ENCODE data around the gene ANKRD13B.

Gene ANKRD13B

GRCh38 chr17:29581583-29582253 lies 11.2 kb upstream of the ANKRD13B start:
- DNase-seq (ENCODE audit: low spot score) = no peak

GRCh38 chr17:29582254-29582765 lies 10.6 kb upstream of the ANKRD13B start:
- DNase-seq (ENCODE audit: low spot score) = no peak

GRCh38 chr17:29582772-29583171 lies 10.2 kb upstream of the ANKRD13B start:
- DNase-seq (ENCODE audit: low spot score) = no peak

- no peak for DNase-seq (ENCODE audit: low spot score)
These were observed 9.3 kb upstream of the ANKRD13B start for GRCh38 chr17:29583324-29584248.

- no peak for DNase-seq (ENCODE audit: low spot score)
These were observed 8.4 kb upstream of the ANKRD13B start for GRCh38 chr17:29584452-29585079.

GRCh38 chr17:29585080-29585751 lies 7.7 kb upstream of the ANKRD13B start:
- DNase-seq (ENCODE audit: low spot score) = no peak

- no peak for DNase-seq (ENCODE audit: low spot score)
These were observed 6.1 kb upstream of the ANKRD13B start for GRCh38 chr17:29586676-29587469.

- DNase-seq (ENCODE audit: low spot score) = no peak
These were observed 5.3 kb upstream of the ANKRD13B start for GRCh38 chr17:29587591-29587990.

- DNase-seq (ENCODE audit: low spot score) = no peak
These were observed 4.8 kb upstream of the ANKRD13B start for GRCh38 chr17:29588017-29588561.

- DNase-seq (ENCODE audit: low spot score) = peak; percentile 65
These were observed 4.1 kb upstream of the ANKRD13B start for GRCh38 chr17:29588562-29589411.

GRCh38 chr17:29589524-29590410 lies 3.2 kb upstream of the ANKRD13B start, which contains the start of gene GIT1:
TSS of gene GIT1 (minus strand) at chr17:29589648. CDS start at chr17:29589378, 270 bp downstream.
- DNase-seq (ENCODE audit: low spot score) = peak; percentile 95

GRCh38 chr17:29590411-29591145 lies 2.4 kb upstream of the ANKRD13B start:
- DNase-seq (ENCODE audit: low spot score) = peak; percentile 60

GRCh38 chr17:29591146-29591736 lies 1.7 kb upstream of the ANKRD13B start:
- DNase-seq (ENCODE audit: low spot score) = peak; percentile 82

- peak; percentile 96 for DNase-seq (ENCODE audit: low spot score)
These were observed 959 bp upstream of the ANKRD13B start for GRCh38 chr17:29591737-29592608.

GRCh38 chr17:29593591-29594518 lies 923 bp downstream of the ANKRD13B start:
- peak; percentile 69 for DNase-seq (ENCODE audit: low spot score)

Data from HuH-7 (cell line).